Astrocyte (in vitro differentiated cells and primary cell): ENCODE data around the gene DLK1.

Source experiments
- EZH2 ChIP-seq: IDR thresholded peaks from 2 replicates; pipeline ENCODE4 v1.6.1; 2012; ENCODE audit warnings: mild to moderate bottlenecking, low read length, inconsistent platforms; ENCODE audit not compliant: insufficient read depth
- TF ChIP-seq, protein P1 (sequence below): IDR thresholded peaks from 2 replicates; pipeline ENCODE4 v1.5.1; 2011; ENCODE audit warnings: low read depth, mild to moderate bottlenecking, inconsistent platforms, low read length, moderate library complexity; ENCODE audit not compliant: insufficient read depth

- TF ChIP-seq, protein P1, sequence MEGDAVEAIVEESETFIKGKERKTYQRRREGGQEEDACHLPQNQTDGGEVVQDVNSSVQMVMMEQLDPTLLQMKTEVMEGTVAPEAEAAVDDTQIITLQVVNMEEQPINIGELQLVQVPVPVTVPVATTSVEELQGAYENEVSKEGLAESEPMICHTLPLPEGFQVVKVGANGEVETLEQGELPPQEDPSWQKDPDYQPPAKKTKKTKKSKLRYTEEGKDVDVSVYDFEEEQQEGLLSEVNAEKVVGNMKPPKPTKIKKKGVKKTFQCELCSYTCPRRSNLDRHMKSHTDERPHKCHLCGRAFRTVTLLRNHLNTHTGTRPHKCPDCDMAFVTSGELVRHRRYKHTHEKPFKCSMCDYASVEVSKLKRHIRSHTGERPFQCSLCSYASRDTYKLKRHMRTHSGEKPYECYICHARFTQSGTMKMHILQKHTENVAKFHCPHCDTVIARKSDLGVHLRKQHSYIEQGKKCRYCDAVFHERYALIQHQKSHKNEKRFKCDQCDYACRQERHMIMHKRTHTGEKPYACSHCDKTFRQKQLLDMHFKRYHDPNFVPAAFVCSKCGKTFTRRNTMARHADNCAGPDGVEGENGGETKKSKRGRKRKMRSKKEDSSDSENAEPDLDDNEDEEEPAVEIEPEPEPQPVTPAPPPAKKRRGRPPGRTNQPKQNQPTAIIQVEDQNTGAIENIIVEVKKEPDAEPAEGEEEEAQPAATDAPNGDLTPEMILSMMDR: no peak
- TF ChIP-seq EZH2: no peak
These were observed 24.3 kb downstream of the DLK1 start for GRCh38 chr14:100750762-100751699.
